Stimulated activated CD8-positive, alpha-beta memory T cell treated with anti-CD3 and anti-CD28 coated beads, Interleukin-4, amount 100 ng/mL, for 1 hour (primary cell): Measurements from ENCODE around the gene LHPP.

ENCODE experiments used
- DNase-seq, 2 donors: peaks; one replicate each; pipeline ENCODE4 v3.0.0-alpha.2; 2020; ENCODE audit warnings: low read depth in 2 of 2, low spot score in 1 of 2

The LHPP gene

DNA sequence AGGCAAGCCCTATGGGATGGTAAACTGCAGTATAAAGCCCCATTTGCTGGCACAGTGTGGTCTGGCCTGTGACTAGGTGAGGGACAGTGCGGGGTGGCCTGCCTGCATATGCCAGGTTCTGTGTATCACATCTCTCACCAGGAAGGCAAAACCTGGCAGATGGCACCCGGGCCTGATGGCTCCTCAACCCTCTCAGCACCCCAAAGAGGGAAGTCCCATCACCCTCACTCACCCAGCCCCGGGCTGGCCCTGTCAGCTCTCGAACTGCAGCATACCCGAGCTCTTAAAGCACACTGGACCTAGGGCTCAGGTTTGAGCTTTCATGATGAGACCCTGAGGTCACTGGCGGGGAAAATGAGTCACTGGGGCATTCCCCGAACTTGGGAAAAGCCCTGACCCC, 130.5 kb downstream of the LHPP start:
- DNase-seq = no peak

DNA sequence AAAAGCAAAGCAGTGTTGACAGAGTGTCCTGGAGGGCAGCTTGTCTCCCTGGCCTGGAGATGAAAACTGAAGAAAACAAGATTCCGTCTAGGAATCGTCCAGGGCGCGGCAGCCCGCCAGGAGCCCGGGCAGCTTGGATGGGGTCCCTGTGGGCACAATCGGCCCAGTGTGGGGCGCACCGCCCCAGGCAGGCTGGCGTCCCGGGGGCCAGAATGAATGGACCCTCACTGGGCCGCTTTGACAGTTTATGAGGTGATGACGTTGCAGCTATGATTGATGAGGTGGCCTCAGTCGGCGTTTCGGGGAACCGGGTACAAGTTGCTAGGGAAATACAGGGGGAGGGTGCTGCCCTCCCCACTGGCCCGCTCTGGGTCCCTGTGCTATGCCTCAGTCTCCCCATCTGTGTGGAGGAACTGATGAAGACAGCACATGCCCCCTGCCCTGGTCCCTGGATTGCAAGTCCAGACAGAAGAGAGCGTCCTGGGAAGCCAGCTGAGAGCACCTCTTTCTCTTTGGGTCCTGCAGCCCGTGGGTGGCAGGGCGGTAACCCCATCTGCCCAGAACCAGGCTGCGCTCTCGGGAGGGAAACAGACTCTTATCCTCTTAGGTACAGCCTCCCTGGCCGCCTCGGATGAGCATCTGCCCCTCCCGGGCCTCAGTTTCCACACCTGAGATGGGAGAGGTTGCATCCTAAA, 131.3 kb downstream of the LHPP start:
- no peak for DNase-seq

DNA sequence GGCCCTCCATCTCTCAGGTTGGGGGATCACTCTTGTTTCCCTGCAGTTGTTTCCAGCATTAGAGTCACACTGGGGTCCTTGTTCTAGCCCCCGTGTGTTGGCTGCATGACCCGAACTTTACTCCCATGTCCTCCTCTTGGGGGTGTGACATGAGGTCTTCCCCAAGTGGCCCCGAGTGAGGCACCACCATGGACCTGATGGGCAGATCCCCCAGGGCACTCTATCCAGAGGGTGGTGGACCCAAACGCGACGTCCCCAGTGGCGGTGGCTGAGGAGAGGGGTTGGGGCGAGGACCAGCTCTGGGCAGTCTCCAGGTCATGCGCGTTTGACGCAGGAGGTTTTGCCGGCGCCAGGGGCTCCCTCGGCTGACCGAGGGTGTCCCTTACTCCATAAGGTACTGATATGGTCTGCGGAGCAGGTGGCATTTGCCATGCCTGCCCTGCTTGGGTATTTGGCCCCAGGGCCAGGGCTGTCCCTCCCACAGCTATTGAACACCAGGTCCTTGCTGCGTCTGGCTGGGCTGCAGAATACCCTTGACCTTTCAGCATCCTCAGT, 131.9 kb downstream of the LHPP start:
- DNase-seq = no peak

DNA sequence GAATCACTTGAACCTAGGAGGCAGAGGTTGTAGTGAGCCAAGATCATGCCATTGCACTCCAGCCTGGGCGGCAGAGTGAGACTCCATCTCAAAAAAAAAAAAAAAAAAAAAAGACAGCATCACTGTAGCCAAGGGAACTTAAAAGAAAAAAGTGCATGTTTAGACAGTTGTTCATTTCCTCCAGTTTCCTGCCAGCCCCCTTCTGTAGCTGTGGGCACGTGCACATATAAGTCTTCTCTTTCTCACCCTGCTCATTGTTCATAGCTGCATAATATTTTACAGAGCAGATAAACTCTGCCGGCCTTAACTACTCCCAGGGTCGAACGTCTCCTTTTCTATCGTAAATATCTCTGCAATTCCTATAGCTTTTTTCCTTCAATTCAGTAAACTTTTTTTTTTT, 132.6 kb downstream of the LHPP start:
- DNase-seq = no peak

DNA sequence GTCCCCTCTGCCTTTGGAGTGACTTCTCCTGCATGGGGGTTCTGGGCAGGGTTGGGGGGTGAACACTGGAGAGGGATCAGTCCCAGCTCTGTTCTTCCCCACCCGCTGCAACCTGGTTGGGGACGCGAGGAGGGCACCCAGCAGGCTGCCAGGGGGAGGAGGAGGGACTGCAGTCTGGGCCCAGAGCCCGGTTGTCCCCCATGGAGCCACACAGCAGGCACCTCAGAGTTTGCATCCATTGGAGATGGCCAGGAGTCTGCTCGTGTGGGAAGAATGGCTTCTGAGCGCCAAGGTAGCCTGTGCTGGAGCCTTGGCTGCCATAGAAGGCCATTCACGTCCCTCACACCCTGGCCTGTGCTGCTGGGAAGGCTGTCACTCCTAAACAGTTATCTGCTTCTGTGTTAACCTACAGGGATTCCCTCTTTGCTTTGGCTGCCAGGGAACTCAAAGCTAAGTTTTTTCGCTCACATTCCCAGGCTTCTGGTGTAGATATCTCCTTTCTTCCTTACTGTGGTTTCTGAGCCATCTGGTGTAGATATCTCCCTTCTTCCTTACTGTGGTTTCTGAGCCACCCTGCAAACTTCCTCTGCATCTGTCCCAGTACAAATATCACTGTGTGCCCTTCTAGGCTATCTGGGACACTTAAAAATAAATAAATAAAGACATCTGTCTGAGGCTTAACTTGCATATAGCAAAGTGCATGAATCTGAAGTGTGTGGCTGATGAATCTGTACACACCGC, 133.7 kb downstream of the LHPP start:
- DNase-seq = no peak

DNA sequence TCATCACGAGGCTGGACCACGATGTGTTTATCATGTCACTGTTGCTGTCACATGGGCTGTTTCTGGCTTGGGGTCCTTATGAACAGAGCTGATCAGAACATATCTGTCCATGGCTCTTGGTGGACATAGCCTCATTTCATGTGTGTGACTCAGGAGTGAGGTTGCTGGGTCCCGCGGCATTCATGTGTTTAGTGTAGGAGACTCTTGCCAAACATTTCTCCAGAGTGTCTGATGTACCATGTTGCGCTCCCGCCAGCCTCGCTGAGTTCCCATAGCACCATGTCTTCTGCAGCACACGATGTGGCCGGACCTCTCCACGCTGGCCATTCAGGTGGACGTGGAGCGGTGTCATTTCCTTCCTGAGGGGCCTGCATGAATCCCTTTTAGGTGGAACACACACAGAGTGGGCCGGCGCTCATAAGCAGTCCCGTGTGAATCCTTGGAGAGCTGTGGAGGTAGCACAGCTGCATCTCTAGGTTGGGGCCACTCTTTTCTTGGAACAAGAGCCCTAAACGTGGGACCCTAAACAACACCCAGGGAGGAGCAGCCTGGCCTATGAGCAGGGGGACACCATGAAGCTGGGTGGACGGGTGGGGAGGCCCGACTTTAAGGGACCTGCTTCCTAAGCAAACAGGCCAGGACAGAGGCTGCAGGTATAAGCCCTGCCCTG, 134.6 kb downstream of the LHPP start:
- no peak for DNase-seq

DNA sequence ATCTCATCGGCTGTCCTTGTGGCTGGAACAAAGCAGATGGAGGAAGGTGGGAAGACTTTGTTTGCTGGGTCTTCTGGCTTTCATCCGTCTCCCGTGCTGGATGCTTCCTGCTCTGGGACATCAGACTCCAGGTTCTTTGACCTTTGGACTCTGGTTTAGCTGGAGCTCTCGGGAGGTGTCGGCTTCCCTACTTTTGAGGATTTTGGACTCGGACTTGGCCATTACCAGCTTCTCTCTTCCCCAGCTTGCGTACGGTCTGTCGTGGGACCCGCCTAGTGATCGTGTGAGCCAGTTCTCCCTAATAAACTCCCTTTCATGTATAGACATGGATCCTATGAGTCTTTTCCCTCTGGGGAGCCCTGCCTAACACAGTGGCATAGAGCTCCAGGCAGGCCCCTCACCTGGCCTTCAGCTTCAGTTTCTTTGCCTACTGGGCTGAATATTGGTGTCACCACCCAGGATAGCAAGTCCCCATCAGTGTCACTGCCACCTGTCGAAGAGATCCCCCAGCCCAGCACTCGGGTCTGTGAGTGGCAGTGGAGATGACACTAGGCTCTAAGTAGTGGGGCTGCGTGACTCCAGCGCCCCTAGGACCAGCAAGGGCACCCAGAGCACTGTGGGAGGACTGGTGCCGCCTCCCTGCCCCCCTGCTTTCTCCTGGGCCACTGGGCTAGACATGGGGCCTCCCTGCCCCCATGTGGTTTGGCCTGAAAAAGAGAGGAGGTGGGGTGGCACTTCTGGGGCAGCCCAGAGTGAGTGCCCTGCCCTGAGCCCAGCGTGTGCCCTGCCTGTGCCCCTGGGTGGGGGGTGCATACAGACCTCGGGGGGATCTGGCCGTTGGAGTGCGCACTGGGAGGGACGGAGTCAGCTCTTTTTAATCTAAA, 135.6 kb downstream of the LHPP start:
- DNase-seq = no peak

DNA sequence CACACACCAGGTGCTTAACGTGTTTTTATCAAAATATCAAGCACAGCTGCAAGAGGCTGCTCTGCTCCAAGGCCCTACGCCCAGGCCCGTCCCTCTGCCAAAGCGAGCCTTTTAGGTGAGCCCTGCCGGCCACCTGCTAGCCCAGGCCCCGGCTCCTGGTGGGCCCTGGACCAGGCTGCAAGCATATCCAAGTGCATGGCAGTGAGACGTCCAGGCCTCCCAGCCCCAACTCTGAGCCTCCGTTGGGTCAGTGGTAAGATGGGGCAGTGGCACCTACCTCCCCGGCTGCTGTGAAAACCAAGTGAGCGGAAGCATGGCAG, 136.2 kb downstream of the LHPP start:
- no peak for DNase-seq

DNA sequence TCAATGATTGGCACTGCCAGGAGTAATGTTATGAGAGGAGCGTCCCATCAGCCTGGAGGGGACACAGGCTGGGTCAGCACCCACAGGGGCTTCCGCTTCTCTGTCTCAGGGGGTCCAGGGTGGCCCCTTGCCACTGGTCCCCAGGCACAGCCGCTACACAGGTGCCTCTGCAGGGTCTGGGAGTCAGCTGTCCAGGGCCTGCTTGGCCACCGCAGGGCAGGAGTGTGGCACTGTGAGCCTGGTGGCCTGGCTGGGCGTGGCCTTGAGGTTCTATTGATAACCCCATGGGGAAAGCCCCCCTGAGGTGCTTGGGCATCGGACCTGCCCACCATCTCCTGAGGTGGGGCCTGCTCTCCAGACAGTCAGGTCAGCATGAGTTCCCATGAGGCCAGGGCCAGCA, 136.6 kb downstream of the LHPP start:
- DNase-seq = no peak

DNA sequence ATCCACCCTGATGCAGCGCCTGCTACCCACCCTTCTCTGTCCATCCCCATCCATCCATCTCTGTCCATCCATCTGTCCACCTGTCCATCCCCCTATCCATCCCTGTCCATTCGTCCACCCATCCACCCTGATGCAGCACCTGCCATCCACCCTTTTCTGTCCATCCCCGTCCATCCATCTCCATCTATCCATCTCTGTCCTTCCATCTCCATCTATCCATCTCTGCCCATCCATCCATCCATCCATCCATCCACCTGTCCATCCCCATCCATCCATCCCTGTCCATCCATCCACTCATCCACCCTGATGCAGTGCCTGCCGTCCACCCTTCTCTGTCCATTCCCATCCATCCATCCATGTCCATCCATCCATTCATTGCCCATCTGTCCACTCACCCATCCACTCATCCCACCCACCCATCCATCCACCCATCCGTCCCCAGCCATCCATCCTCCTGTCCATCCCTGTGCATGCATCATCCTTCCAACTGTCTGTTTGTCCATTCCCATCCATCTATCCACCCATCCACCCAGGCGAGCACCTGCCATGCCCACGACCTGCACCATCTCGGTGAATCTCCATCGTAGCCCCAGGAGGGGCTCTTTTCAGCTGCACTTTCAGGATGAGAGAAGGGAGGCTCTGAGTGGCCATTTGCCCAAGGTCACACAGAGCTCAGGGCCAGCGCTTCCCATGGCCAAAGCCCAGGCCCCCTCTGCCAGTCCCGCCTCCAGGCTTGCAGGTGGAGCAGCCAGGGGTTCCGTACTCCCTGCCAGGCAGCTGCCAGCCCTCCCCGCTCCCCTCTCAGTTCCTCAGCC, 137.4 kb downstream of the LHPP start:
- DNase-seq = no peak

DNA sequence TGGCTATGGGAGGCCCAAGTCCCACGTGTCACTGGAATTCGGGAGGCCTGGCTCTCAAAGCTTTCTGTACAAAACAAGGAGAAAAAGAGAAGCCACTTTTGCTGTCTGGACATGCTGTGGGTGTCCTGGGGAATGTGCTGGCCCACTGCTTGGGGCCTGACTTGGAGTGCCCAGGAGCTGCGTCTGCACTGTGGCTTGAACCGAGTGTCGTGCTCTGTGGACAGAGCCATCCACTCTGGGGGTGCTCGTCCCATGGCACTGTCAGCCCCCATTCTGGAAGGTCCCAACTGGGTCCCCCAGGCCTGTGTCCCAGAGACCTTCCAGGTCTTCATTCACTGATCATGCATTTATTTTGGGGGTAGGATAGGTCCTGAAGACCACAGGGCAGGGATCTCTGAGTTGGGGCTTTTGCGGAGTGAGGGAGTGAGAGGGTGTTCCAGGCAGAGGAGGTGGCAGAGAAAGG, 138.0 kb downstream of the LHPP start:
- no peak for DNase-seq

DNA sequence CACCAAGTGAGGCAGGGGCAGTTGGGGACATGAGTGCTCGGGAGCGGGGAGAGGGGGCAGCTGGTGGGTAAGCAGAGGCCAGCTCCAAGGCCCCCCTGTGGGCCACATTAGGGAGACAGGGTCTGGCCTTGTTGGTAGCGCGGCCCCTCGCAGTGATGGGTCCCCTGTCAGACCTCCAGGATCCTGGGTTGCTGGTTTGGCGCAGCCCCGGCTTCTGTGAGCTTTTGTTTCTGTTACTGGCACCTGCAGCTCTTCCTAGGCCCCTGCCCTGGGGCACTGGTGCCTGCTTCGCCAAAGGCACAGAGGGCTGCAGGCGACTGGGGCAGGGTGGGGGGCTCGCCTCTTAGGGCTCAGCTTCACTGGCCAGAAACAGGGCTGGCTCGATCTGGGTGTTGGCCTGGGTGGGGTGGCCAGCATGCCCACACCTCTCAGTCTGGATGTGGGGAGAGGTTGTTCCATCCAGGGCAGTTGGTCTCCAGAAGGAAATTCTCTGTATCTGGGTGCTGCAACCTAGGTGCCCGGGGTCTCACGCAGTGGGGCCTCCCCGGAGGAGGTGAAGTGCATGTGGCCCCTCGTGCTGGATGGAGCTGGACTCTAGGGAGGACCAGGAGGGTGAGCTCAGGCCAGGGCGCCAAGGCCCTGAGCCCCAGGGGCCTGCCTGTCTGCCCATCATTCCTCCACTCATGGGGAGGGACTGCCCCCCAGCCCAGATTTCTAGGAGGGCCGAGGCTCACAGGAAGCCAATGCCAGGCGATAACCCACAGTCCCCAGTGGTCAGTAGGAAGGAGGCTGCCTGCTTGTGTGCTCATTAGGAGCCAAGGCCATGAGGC, 138.6 kb downstream of the LHPP start:
- DNase-seq = no peak

DNA sequence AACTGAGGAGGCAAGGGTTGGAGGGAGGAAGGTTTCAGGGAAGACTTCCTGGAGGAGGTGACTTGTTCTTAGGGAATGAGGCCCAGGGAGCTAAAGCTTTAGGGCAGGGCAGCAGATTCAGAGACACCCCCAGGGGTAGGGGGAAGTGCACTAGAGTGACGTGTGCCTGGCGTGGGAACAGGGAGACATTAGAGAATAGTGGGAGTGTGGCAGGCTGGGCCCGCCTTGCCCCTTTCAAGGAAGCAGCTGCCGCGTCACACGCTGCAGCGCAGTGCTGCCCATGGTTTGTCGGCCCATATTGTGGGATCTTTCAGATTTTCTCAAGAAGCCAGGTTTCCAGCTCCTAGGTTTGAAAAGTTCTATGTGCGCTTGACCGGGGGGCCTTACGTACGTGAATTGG, 139.4 kb downstream of the LHPP start:
- no peak for DNase-seq

DNA sequence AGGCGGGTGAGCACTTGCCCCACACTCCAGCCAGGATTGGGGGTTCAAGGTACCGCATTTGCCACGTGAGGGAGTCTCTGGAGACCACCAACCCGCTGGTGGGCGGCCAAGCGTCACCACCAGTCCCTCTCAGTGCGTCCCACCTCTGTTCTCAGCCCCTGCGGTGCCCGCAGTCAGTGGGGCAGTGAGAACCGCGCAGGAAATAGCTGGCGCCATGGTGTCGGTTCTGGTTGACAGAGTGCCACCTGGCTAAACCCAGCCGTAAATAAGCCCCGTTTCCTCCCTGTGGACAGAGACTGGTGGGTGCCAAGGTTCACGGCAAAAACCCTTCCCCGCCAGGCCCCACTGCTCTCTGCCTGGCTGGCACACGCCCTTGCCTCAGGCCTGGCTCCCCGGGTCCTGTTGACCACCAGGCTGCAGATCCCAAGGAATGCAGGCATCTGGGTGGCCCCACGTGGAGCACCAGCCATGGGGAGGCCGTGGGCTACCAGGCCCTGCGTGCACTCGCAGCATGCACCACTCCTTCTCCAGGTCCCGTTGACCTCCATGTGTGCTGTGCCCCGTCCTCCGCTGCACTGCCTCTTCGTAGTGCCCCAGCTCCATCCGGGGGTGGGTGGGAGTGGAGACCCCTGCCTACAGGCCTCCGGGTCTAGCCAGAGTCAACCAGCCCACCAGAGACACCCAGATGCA, 140.0 kb downstream of the LHPP start:
- no peak for DNase-seq

DNA sequence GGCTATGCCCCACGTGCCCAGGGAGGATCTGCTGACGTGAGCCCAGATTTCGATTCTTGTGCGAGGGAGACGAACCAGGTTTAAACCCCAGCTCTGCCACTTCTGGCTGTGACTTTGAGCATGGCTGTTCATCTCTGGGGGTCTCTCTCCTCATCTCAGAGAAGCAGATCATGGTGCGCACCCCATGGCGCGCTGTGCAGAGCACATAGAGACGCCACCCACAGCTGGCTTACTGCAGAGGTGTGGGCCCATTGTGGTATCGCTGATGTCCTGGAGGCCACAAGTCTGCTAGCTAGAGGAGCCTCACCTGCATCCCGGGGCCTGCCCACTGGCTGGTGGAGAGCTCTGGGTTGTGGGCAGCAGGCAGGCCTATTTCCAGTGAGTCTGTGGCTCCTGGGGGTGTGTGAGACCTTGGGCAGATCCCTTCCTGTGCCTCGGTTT, 140.5 kb downstream of the LHPP start:
- no peak for DNase-seq

DNA sequence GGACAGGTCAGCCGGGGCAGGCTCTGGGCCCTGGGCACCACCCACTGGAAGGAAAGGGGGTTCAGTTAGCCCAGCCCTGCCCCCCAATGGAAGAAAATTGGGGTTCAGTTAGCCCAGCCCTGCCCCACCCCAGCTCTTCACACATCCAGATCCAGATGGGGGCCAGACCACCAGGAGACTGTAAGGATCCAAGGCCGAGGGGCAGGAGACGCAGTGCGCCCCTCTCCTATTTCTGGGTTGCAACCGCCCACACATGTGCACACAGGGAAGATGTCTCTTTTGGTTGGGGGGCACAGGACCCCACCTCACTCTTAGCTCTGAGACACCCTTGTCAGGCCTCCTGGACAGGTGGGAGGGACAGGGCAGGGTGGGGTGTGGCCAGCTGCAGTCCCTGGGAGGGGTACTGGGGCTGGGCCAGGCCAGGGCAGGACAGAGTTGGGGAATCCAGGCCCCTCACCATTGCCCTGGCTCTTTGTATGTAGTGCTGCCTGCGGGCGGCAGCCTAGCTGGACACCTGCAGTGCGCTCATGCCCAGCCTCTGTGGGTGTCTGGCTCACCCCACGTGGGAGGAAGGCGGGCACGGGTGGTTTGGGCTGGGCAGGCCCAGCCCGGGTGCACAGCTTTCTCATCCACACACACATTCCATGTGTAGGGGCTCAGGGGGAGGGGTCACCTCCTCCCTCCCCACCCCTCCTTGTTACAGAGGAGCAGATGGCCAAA, 141.2 kb downstream of the LHPP start:
- DNase-seq = no peak

DNA sequence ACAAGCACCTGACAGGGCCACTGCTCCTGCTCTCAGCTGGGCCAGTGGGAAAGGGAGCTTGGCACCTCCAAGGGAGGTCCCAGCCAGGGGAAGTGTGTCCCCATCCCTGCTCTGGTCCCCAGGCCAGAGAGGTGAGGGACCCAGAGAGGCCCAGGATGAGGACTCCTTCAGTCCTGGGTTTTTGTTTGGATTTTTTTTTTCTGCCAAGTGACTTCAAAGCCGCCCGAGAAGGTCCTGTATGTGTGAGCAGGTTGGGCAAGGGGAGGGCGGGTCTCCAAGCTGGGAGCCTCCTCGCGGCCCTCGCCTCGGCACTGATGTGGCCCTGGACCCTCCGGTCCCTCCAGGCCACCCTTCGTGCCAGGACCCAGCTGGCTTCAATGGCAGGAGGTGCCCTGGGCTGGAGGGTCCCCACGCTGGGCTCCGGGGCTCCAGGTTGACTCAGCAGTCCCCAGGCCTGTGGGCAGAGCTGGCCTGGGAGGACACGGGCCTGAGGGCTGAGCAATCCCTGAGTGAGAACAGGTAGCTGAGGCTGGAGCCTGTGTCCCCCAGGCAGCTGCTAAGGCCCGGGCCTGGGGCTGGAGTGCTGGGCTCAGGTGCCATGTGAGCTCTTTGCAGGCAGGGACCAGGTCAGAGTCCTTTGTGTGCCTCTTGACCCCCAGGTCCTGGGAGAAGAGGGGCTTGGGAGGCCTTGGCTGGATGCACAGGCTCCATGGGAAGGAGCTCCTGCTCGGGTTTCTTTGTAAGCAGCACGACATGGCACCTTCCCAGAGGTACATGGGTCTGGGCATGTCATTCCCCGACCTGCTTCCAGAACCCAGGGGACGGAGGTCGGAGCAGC, 142.0 kb downstream of the LHPP start:
- DNase-seq = no peak
